HCT116 (cell line): ENCODE data around the gene CENPV. TPM values are rescaled to one million over a fixed set of nuclear protein-coding genes. Genes with fewer than 3 reads are reported as not detected.

Experiments used
- ATAC-seq: fragments of 200-7000 bp; cut with Tn5 transposase; 2 replicates; pipeline ENCODE4 v1.9.1; 2020; ENCODE audit warnings: mild to moderate bottlenecking, moderate library complexity
- BruUV-seq: library from RNA; stranded (reverse); fragments of 400-500 nt; replicated peaks from 2 replicates; lab custom pipeline; 2021; lab: Mats Ljungman, UMichigan
- CTCF ChIA-PET: fragments of 300-600 bp; sonication (Branson Sonifier 250); formaldehyde crosslinking; loops from one replicate; lab custom pipeline; 2021; ENCODE audit warnings: antibody characterized with exemption; lab: Charles Lee
- POLR2A ChIA-PET: fragments of 300-600, 350-600 bp; sonication (Branson Sonifier 250); formaldehyde crosslinking; loops from one replicate; lab custom pipeline; 2021; ENCODE audit warnings: antibody characterized with exemption; lab: Charles Lee
- RAD21 ChIA-PET, 2 experiments: fragments of 300-600 bp; sonication (Branson Sonifier 250); formaldehyde crosslinking; loops; one replicate each; lab custom pipeline; 2023; ENCODE audit warnings: low total read pairs in 2 of 2; ENCODE audit not compliant: uncharacterized antibody in 2 of 2, unreplicated experiment in 2 of 2, low non-redundant PET in 1 of 2; lab: Charles Lee
- DNase-seq: peaks from one replicate; pipeline ENCODE4 v3.0.0-alpha.2; 2010; ENCODE audit warnings: low read depth, low spot score
- H2AFZ ChIP-seq: fragments of 200-600 bp; shearing (Covaris generic), sonication (generic); 2 replicates; pipeline ENCODE4 v1.6.1; 2017; ENCODE audit warnings: low read depth, mixed run types, mixed read lengths, antibody characterized with exemption, low read length; ENCODE audit not compliant: poor library complexity, severe bottlenecking
- H3K27ac ChIP-seq: 2 replicates; pipeline ENCODE4 v1.5.1; 2012; ENCODE audit warnings: low read depth, low read length
- H3K27me3 ChIP-seq: fragments of 200-600 bp; sonication (generic); 2 replicates; pipeline ENCODE4 v1.6.1; 2016; ENCODE audit warnings: mixed run types, low read length, mixed read lengths; ENCODE audit not compliant: insufficient read depth
- H3K36me3 ChIP-seq, 2 experiments: fragments of 200-500 bp in 1 of 2; fragments of 200-600 bp in 1 of 2; sonication (Bioruptor generic) in 1 of 2; sonication (generic) in 1 of 2; 2 replicates each; pipeline versions ENCODE4 v1.5.1 to v1.6.1; 2014 to 2016; ENCODE audit warnings: low read length in 2 of 2, inconsistent platforms in 1 of 2, mixed read lengths in 1 of 2, mixed run types in 1 of 2; ENCODE audit not compliant: insufficient read depth in 2 of 2, control insufficient read depth in 1 of 2
- H3K4me1 ChIP-seq, 2 experiments: fragments of 200-600 bp in 1 of 2; sonication (generic) in 1 of 2; 2 replicates each; pipeline versions ENCODE4 v1.5.1 to v1.6.1; 2012 to 2017; ENCODE audit warnings: low read length in 2 of 2, inconsistent platforms in 1 of 2, mild to moderate bottlenecking in 1 of 2, mixed read lengths in 1 of 2, mixed run types in 1 of 2, moderate library complexity in 1 of 2; ENCODE audit not compliant: insufficient read depth in 2 of 2, control insufficient read depth in 1 of 2
- H3K4me2 ChIP-seq: fragments of 200-600 bp; sonication (generic); 2 replicates; pipeline ENCODE4 v1.6.1; 2017; ENCODE audit warnings: mixed run types, low read length, mixed read lengths
- H3K4me3 ChIP-seq, 2 experiments: fragments of 200-600 bp in 1 of 2; sonication (generic) in 1 of 2; replicated peaks in 1 of 2; 2 replicates each; pipeline ENCODE4 v1.5.1; 2011 to 2016; ENCODE audit warnings: low read length in 2 of 2, control low read depth in 1 of 2, low read depth in 1 of 2, mild to moderate bottlenecking in 1 of 2, mixed read lengths in 1 of 2, mixed run types in 1 of 2
- H3K79me2 ChIP-seq: fragments of 200-600 bp; sonication (generic); 2 replicates; pipeline ENCODE4 v1.6.1; 2017; ENCODE audit warnings: mild to moderate bottlenecking, mixed run types, low read length, moderate library complexity, mixed read lengths; ENCODE audit not compliant: insufficient read depth
- H3K9ac ChIP-seq: fragments of 200-600 bp; sonication (generic); 2 replicates; pipeline ENCODE4 v1.6.1; 2016; ENCODE audit warnings: low read length, mixed read lengths
- H3K9me2 ChIP-seq: fragments of 200-600 bp; sonication (generic), shearing (Covaris generic); 2 replicates; pipeline ENCODE4 v1.6.1; 2017; ENCODE audit warnings: mixed run types, mild to moderate bottlenecking, moderate library complexity; ENCODE audit not compliant: insufficient read depth
- H3K9me3 ChIP-seq, 2 experiments: fragments of 200-500 bp in 1 of 2; fragments of 200-600 bp in 1 of 2; sonication (Bioruptor generic) in 1 of 2; sonication (generic) in 1 of 2; 2 replicates each; pipeline ENCODE4 v1.6.1; 2014 to 2017; ENCODE audit warnings: low read length in 2 of 2, mixed read lengths in 2 of 2, inconsistent platforms in 1 of 2, low read depth in 1 of 2, mild to moderate bottlenecking in 1 of 2, mixed run types in 1 of 2, moderate library complexity in 1 of 2; ENCODE audit not compliant: control insufficient read depth in 1 of 2, insufficient read depth in 1 of 2
- H4K20me1 ChIP-seq: fragments of 200-600 bp; sonication (generic), shearing (Covaris generic); 2 replicates; pipeline ENCODE4 v1.6.1; 2017; ENCODE audit warnings: mixed run types, mild to moderate bottlenecking, moderate library complexity; ENCODE audit not compliant: insufficient read depth
- CEBPB ChIP-seq: IDR thresholded peaks from 2 replicates; pipeline ENCODE4 v1.6.1; 2012; ENCODE audit warnings: low read depth
- JUND ChIP-seq: IDR thresholded peaks from 2 replicates; pipeline ENCODE4 v1.6.1; 2012
- MAX ChIP-seq: IDR thresholded peaks from 2 replicates; pipeline ENCODE4 v1.6.1; 2012
- RAD21 ChIP-seq: IDR thresholded peaks from 2 replicates; pipeline ENCODE4 v1.6.1; 2012; ENCODE audit warnings: low read depth, mild to moderate bottlenecking
- REST ChIP-seq: IDR thresholded peaks from 2 replicates; pipeline ENCODE4 v1.6.1; 2012; ENCODE audit warnings: low read depth
- TCF7L2 ChIP-seq: IDR thresholded peaks from 2 replicates; pipeline ENCODE4 v1.7.0; 2011; ENCODE audit warnings: borderline replicate concordance, inconsistent platforms; ENCODE audit not compliant: insufficient read depth, insufficient read length; ENCODE audit errors: extremely low read depth
- intact Hi-C: fragments of 100-400 bp; cut with micrococcal nuclease; formaldehyde crosslinking; loops from 2 replicates; pipeline ENCODE4 v1.10.0; 2022
- total RNA-seq: library from RNA; stranded (reverse); gene quantifications from one replicate; pipeline ENCODE4 v1.2.1, GENCODE V29; 2021; ENCODE audit not compliant: unreplicated experiment
- TF ChIP-seq, protein P1 (sequence below), 3 experiments: fragments of 200-600 bp in 1 of 3; sonication (generic) in 1 of 3; IDR thresholded peaks in 2 of 3; conservative IDR thresholded peaks in 1 of 3; 2 replicates each; pipeline ENCODE4 v1.5.1; 2012 to 2017; ENCODE audit warnings: low read depth in 2 of 3, low read length in 2 of 3, antibody characterized with exemption in 1 of 3, borderline replicate concordance in 1 of 3, control low read depth in 1 of 3, mild to moderate bottlenecking in 1 of 3, mixed read lengths in 1 of 3, mixed run types in 1 of 3, moderate library complexity in 1 of 3; ENCODE audit not compliant: insufficient read depth in 1 of 3

CENPV gene
- total RNA-seq, 1 experiment from 2014 or later: 84.7 TPM

GRCh38 chr17:16358394-16358793, 5.1 kb upstream of the CENPV start:
- no peak for DNase-seq
- Histone ChIP-seq H3K4me2 (no peak overlapping the region), H4K20me1 (no peaks in the 10 kb centered on the region), H3K36me3 (no peaks in the 10 kb centered on the region), H3K4me1 (peaks cover 2 to 6% of the 10 kb centered on the region in 2 experiments; a peak in 3 of 4 replicates), H2AFZ (no peak overlapping the region), H3K79me2 (no peaks in the 10 kb centered on the region), H3K27me3 (no peaks in the 10 kb centered on the region), H3K9me2 (no peaks in the 10 kb centered on the region), H3K27ac (no peak overlapping the region), H3K4me3 (no peak overlapping the region), H3K9ac (no peak overlapping the region), H3K9me3 (no peaks in the 10 kb centered on the region)
- intact Hi-C loops: no loop called here
- no peak for ATAC-seq
- POLR2A ChIA-PET: interaction anchor here (1.6 kb wide), 1 partner anchor 22 kb away, joined by 7 read pairs; the partner anchor contains the start of gene UBB
- RAD21 ChIA-PET: interaction anchor here in 1 of 2 experiments (0.7 kb wide), 1 partner anchor 15 kb away, joined by 3 read pairs; no protein-coding TSS in a partner anchor
- no peak for TF ChIP-seq CEBPB
- no peak for TF ChIP-seq REST
- TF ChIP-seq, protein P1, sequence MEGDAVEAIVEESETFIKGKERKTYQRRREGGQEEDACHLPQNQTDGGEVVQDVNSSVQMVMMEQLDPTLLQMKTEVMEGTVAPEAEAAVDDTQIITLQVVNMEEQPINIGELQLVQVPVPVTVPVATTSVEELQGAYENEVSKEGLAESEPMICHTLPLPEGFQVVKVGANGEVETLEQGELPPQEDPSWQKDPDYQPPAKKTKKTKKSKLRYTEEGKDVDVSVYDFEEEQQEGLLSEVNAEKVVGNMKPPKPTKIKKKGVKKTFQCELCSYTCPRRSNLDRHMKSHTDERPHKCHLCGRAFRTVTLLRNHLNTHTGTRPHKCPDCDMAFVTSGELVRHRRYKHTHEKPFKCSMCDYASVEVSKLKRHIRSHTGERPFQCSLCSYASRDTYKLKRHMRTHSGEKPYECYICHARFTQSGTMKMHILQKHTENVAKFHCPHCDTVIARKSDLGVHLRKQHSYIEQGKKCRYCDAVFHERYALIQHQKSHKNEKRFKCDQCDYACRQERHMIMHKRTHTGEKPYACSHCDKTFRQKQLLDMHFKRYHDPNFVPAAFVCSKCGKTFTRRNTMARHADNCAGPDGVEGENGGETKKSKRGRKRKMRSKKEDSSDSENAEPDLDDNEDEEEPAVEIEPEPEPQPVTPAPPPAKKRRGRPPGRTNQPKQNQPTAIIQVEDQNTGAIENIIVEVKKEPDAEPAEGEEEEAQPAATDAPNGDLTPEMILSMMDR (IDR thresholded peaks at IDR 0.05 in 2 of 3, conservative IDR thresholded peaks at IDR 0.05 in 1 of 3; ENCODE audit: borderline replicate concordance in 1 of 3, insufficient read depth in 1 of 3, low read depth in 2 of 3, low read length in 2 of 3): no peak
- TF ChIP-seq TCF7L2: no peak
- no peak for TF ChIP-seq JUND
- no peak for TF ChIP-seq MAX
- no peak for TF ChIP-seq RAD21
- CTCF ChIA-PET: no interaction called here
- BruUV-seq: no TSS peak
